Chondrocyte (in vitro differentiated cells): ENCODE measurements around the gene NPHP4. TPM values are rescaled to one million over a fixed set of nuclear protein-coding genes. Genes with fewer than 3 reads are reported as not detected.

Source experiments
- DNase-seq: peaks from one replicate; pipeline ENCODE4 v3.0.0; 2021; ENCODE audit warnings: mixed read lengths, low spot score
- H3K27ac Mint-ChIP-seq: one replicate; pipeline ENCODE4 v1.8.0; 2021; ENCODE audit warnings: mild to moderate bottlenecking, moderate library complexity, mixed read lengths; ENCODE audit not compliant: unreplicated experiment
- H3K27me3 Mint-ChIP-seq: 2 replicates; pipeline ENCODE4 v1.8.0; 2021; ENCODE audit warnings: low read depth, mixed read lengths
- H3K36me3 Mint-ChIP-seq: 2 replicates; pipeline ENCODE4 v1.8.0; 2021; ENCODE audit warnings: low read depth, mixed read lengths
- H3K4me1 Mint-ChIP-seq: 2 replicates; pipeline ENCODE4 v1.8.0; 2021; ENCODE audit warnings: low read depth, mild to moderate bottlenecking, mixed read lengths
- H3K4me3 Mint-ChIP-seq: one replicate; pipeline ENCODE4 v1.8.0; 2021; ENCODE audit warnings: mild to moderate bottlenecking, moderate library complexity, mixed read lengths; ENCODE audit not compliant: unreplicated experiment
- H3K9me3 Mint-ChIP-seq: 2 replicates; pipeline ENCODE4 v1.8.0; 2021; ENCODE audit warnings: low read depth, mixed read lengths
- CTCF ChIP-seq: fragments of 200-600 bp; sonication (generic); IDR thresholded peaks from 2 replicates; pipeline ENCODE4 v1.5.0; 2021; ENCODE audit warnings: antibody characterized with exemption, mild to moderate bottlenecking, moderate library complexity
- total RNA-seq: library from RNA; stranded (reverse); gene quantifications from 3 replicates; pipeline ENCODE4 v1.2.1, GENCODE V29; 2021

NPHP4 gene
- total RNA-seq, 1 donor from 2014 or later: 8.7 TPM

GRCh38 chr1:5821540-5822176 is 170.6 kb downstream of the NPHP4 start:
- Mint-ChIP-seq H3K27me3 (peaks cover 5% of the 10 kb centered on the region), H3K27ac (no peak overlapping the region), H3K4me3 (no peak overlapping the region), H3K4me1 (no peaks in the 10 kb centered on the region), H3K9me3 (peaks cover 10% of the 10 kb centered on the region), H3K36me3 (no peaks in the 10 kb centered on the region)
- peak; percentile 52 for DNase-seq
- no peak for TF ChIP-seq CTCF

GRCh38 chr1:5820026-5820421 is 172.2 kb downstream of the NPHP4 start:
- no peaks in the 10 kb centered on the region for H3K4me1 Mint-ChIP-seq
- TF ChIP-seq CTCF: no peak

GRCh38 chr1:5819391-5820025 is 172.7 kb downstream of the NPHP4 start:
- Mint-ChIP-seq H3K27ac (no peak overlapping the region), H3K27me3 (peaks cover 9% of the 10 kb centered on the region), H3K4me1 (no peaks in the 10 kb centered on the region), H3K9me3 (peaks cover 7% of the 10 kb centered on the region), H3K36me3 (no peaks in the 10 kb centered on the region), H3K4me3 (no peak overlapping the region)
- TF ChIP-seq CTCF: no peak
- peak; percentile 80 for DNase-seq

More at GRCh38 chr1:5820026-5820421, 172.2 kb downstream of the NPHP4 start:
- Mint-ChIP-seq H3K9me3 (peaks cover 9% of the 10 kb centered on the region), H3K36me3 (no peaks in the 10 kb centered on the region), H3K27me3 (peaks cover 9% of the 10 kb centered on the region), H3K27ac (no peak overlapping the region), H3K4me3 (no peak overlapping the region)
- peak; percentile 64 for DNase-seq

- no peaks in the 10 kb centered on the region for H3K4me1 Mint-ChIP-seq
- peaks cover 9% of the 10 kb centered on the region for H3K27me3 Mint-ChIP-seq
- peaks cover 4% of the 10 kb centered on the region for H3K9me3 Mint-ChIP-seq
- no peak overlapping the region for H3K27ac Mint-ChIP-seq
- no peak overlapping the region for H3K4me3 Mint-ChIP-seq
- no peak for TF ChIP-seq CTCF
- H3K36me3 Mint-ChIP-seq: no peaks in the 10 kb centered on the region
- DNase-seq: peak; percentile 36
Observed at GRCh38 chr1:5818755-5819154, 173.5 kb downstream of the NPHP4 start.

GRCh38 chr1:5815716-5816115 is 176.5 kb downstream of the NPHP4 start:
- Mint-ChIP-seq H3K27me3 (peaks cover 9% of the 10 kb centered on the region), H3K4me1 (no peaks in the 10 kb centered on the region), H3K4me3 (no peak overlapping the region), H3K36me3 (no peaks in the 10 kb centered on the region), H3K27ac (no peak overlapping the region), H3K9me3 (peaks cover 4% of the 10 kb centered on the region)
- no peak for TF ChIP-seq CTCF
- no peak for DNase-seq
